HepG2 (cell line): ENCODE data around the gene SLC25A27.

ENCODE experiments used
- HMG20A ChIP-seq: IDR thresholded peaks from 2 replicates; pipeline ENCODE4 v1.6.1; 2016; ENCODE audit warnings: borderline replicate concordance
- NR2C2 ChIP-seq: sonication (generic); formaldehyde crosslinking; IDR thresholded peaks from 2 replicates; pipeline ENCODE4 v1.4.0; 2020; ENCODE audit warnings: missing genetic modification reagents, mild to moderate bottlenecking, moderate library complexity, borderline replicate concordance
- PCBP1 ChIP-seq: fragments of 200-400 bp; formaldehyde crosslinking; IDR thresholded peaks from 2 replicates; pipeline ENCODE4 v1.6.1; 2017; ENCODE audit warnings: mild to moderate bottlenecking, low read depth, low read length, borderline replicate concordance
- PRMT3 ChIP-seq: sonication (generic); formaldehyde crosslinking; IDR thresholded peaks from 2 replicates; pipeline ENCODE4 v1.8.1; 2022; ENCODE audit warnings: low read depth, mild to moderate bottlenecking, moderate library complexity, missing genetic modification reagents, borderline replicate concordance
- TOE1 ChIP-seq: sonication (generic); formaldehyde crosslinking; IDR thresholded peaks from 2 replicates; pipeline ENCODE4 v1.4.0; 2020; ENCODE audit warnings: mild to moderate bottlenecking, missing genetic modification reagents
- YY1 ChIP-seq: IDR thresholded peaks from 2 replicates; pipeline ENCODE4 v1.6.1; 2011; ENCODE audit warnings: low read length, low read depth, moderate library complexity, mild to moderate bottlenecking; ENCODE audit not compliant: insufficient read depth, insufficient replicate concordance
- ZNF747 ChIP-seq: sonication (generic); formaldehyde crosslinking; IDR thresholded peaks from 2 replicates; pipeline ENCODE4 v1.8.1; 2023; ENCODE audit warnings: missing genetic modification reagents, mild to moderate bottlenecking, borderline replicate concordance
- TF ChIP-seq, protein P1 (sequence below): sonication (generic); formaldehyde crosslinking; IDR thresholded peaks from 2 replicates; pipeline ENCODE4 v1.5.1; 2020; ENCODE audit warnings: missing genetic modification reagents, mild to moderate bottlenecking, borderline replicate concordance
- TF ChIP-seq, protein P2 (sequence below): sonication (generic); formaldehyde crosslinking; IDR thresholded peaks from 2 replicates; pipeline ENCODE4 v1.5.0; 2020; ENCODE audit warnings: mild to moderate bottlenecking, missing genetic modification reagents, moderate library complexity

DNA sequence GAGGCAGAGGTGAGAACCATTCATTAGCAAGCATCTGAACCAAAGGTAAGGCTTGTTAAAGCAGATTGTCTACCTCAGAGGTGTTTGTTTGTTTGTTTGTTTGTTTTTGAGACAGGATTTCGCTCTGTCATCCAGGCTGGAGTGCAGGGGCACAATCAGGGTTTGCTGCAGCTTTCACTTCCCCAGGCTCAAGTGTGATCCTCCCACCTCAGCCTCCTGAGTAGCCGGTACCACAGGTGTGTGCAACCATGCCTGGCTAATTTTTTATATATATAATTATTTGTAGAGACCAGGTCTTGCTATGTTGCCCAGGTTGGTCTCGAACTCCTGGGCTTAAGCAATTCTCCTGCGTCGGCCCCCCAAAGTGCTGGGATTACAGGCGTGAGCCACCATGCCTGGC is 17.3 kb upstream of the SLC25A27 start:
- TF ChIP-seq PRMT3 (CRISPR knock-in tag) (no peak), HMG20A (no peak), YY1 (no peak), NR2C2 (no peak), PCBP1 (no peak), ZNF747 (CRISPR knock-in tag) (no peak), TOE1 (CRISPR knock-in tag) (no peak)
- TF ChIP-seq, protein P1, sequence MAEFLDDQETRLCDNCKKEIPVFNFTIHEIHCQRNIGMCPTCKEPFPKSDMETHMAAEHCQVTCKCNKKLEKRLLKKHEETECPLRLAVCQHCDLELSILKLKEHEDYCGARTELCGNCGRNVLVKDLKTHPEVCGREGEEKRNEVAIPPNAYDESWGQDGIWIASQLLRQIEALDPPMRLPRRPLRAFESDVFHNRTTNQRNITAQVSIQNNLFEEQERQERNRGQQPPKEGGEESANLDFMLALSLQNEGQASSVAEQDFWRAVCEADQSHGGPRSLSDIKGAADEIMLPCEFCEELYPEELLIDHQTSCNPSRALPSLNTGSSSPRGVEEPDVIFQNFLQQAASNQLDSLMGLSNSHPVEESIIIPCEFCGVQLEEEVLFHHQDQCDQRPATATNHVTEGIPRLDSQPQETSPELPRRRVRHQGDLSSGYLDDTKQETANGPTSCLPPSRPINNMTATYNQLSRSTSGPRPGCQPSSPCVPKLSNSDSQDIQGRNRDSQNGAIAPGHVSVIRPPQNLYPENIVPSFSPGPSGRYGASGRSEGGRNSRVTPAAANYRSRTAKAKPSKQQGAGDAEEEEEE (CRISPR knock-in tag): no peak
- TF ChIP-seq, protein P2, sequence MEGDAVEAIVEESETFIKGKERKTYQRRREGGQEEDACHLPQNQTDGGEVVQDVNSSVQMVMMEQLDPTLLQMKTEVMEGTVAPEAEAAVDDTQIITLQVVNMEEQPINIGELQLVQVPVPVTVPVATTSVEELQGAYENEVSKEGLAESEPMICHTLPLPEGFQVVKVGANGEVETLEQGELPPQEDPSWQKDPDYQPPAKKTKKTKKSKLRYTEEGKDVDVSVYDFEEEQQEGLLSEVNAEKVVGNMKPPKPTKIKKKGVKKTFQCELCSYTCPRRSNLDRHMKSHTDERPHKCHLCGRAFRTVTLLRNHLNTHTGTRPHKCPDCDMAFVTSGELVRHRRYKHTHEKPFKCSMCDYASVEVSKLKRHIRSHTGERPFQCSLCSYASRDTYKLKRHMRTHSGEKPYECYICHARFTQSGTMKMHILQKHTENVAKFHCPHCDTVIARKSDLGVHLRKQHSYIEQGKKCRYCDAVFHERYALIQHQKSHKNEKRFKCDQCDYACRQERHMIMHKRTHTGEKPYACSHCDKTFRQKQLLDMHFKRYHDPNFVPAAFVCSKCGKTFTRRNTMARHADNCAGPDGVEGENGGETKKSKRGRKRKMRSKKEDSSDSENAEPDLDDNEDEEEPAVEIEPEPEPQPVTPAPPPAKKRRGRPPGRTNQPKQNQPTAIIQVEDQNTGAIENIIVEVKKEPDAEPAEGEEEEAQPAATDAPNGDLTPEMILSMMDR (CRISPR knock-in tag): no peak
